H1 (cell line): ENCODE data around the gene ZNF106.

Source experiments
- BRCA1 ChIP-seq: IDR thresholded peaks from 2 replicates; pipeline ENCODE4 v1.6.1; 2012; ENCODE audit warnings: low read depth, low read length, improper control_type of control experiment
- CTCF ChIP-seq, 3 experiments: IDR thresholded peaks; 1 replicate in 2 of 3; 2 replicates in 1 of 3; pipeline versions ENCODE4 v1.5.1 to v1.6.1; 2011; ENCODE audit warnings: low read length in 3 of 3, mild to moderate bottlenecking in 3 of 3, inconsistent platforms in 2 of 3, low read depth in 1 of 3, moderate library complexity in 1 of 3; ENCODE audit not compliant: insufficient read depth in 1 of 3; ENCODE audit errors: control extremely low read depth in 1 of 3
- EZH2 ChIP-seq: fragments of 200-600 bp; sonication (generic); IDR thresholded peaks from 2 replicates; pipeline ENCODE4 v1.7.1; 2012; ENCODE audit warnings: low read depth, mild to moderate bottlenecking, moderate library complexity, low read length, inconsistent platforms; ENCODE audit not compliant: severe bottlenecking
- HDAC2 ChIP-seq, 2 experiments: fragments of 300-600 bp in 1 of 2; sonication (generic) in 1 of 2; IDR thresholded peaks; 2 replicates each; pipeline ENCODE4 v1.6.1; 2011 to 2012; ENCODE audit warnings: low read depth in 2 of 2, low read length in 2 of 2, mild to moderate bottlenecking in 2 of 2, moderate library complexity in 2 of 2, borderline replicate concordance in 1 of 2, inconsistent platforms in 1 of 2
- JUND ChIP-seq: IDR thresholded peaks from 2 replicates; pipeline ENCODE4 v1.6.1; 2011; ENCODE audit warnings: mild to moderate bottlenecking, improper control_type of control experiment, low read length
- KDM5A ChIP-seq: fragments of 200-600 bp; IDR thresholded peaks from 2 replicates; pipeline ENCODE4 v1.7.1; 2012; ENCODE audit warnings: mild to moderate bottlenecking, low read length, inconsistent platforms, mixed read lengths
- POLR2A ChIP-seq, 2 experiments: IDR thresholded peaks; 1 replicate in 1 of 2; 2 replicates in 1 of 2; pipeline ENCODE4 v1.6.1; 2011; ENCODE audit warnings: low read depth in 2 of 2, low read length in 2 of 2, mild to moderate bottlenecking in 2 of 2; ENCODE audit errors: control extremely low read depth in 1 of 2
- POLR2AphosphoS5 ChIP-seq: IDR thresholded peaks from 2 replicates; pipeline ENCODE4 v1.6.1; 2011; ENCODE audit warnings: low read depth, low read length
- RAD21 ChIP-seq, 2 experiments: IDR thresholded peaks in 1 of 2; conservative IDR thresholded peaks in 1 of 2; 2 replicates each; pipeline ENCODE4 v1.6.1; 2011; ENCODE audit warnings: low read depth in 2 of 2, low read length in 2 of 2, improper control_type of control experiment in 1 of 2, inconsistent platforms in 1 of 2, mild to moderate bottlenecking in 1 of 2, moderate library complexity in 1 of 2
- SIX5 ChIP-seq: IDR thresholded peaks from 2 replicates; pipeline ENCODE4 v1.6.1; 2011; ENCODE audit warnings: mild to moderate bottlenecking, low read depth, low read length
- SP1 ChIP-seq: IDR thresholded peaks from 2 replicates; pipeline ENCODE4 v1.6.1; 2011; ENCODE audit warnings: low read depth, low read length
- SP2 ChIP-seq: IDR thresholded peaks from 2 replicates; pipeline ENCODE4 v1.6.1; 2012; ENCODE audit warnings: mild to moderate bottlenecking, low read length, inconsistent platforms
- TEAD4 ChIP-seq: IDR thresholded peaks from 2 replicates; pipeline ENCODE4 v1.6.1; 2012; ENCODE audit warnings: low read depth, low read length, inconsistent platforms, mixed read lengths

- no peak for TF ChIP-seq JUND
- no peak for TF ChIP-seq HDAC2 (IDR thresholded peaks at IDR 0.05; ENCODE audit: borderline replicate concordance in 1 of 2, low read depth in 2 of 2, low read length in 2 of 2)
- no peak for TF ChIP-seq CTCF (IDR thresholded peaks at IDR 0.05; ENCODE audit: control extremely low read depth in 1 of 3, insufficient read depth in 1 of 3, low read depth in 1 of 3, low read length in 3 of 3)
- no peak for TF ChIP-seq POLR2A (IDR thresholded peaks at IDR 0.05; ENCODE audit: control extremely low read depth in 1 of 2, low read depth in 2 of 2, low read length in 2 of 2)
- TF ChIP-seq POLR2AphosphoS5, result no peak
- TF ChIP-seq TEAD4, result no peak
- no peak for TF ChIP-seq RAD21 (IDR thresholded peaks at IDR 0.05 in 1 of 2, conservative IDR thresholded peaks at IDR 0.05 in 1 of 2; ENCODE audit: low read depth in 2 of 2, low read length in 2 of 2)
- no peak for TF ChIP-seq EZH2
- TF ChIP-seq KDM5A, result no peak
- TF ChIP-seq SP1, result no peak
- TF ChIP-seq SIX5, result no peak
- TF ChIP-seq BRCA1, result no peak
- TF ChIP-seq SP2, result no peak
Measured at GRCh38 chr15:42453826-42454225, 37.1 kb downstream of the ZNF106 start.
